SH-SY5Y (cell line): ENCODE results near the gene STPG4.

ENCODE experiments used
- GATA2 ChIP-seq: IDR thresholded peaks from 2 replicates; pipeline ENCODE4 v1.6.1; 2011; ENCODE audit warnings: mild to moderate bottlenecking, low read depth, low read length
- GATA3 ChIP-seq: IDR thresholded peaks from 2 replicates; pipeline ENCODE4 v1.6.1; 2011; ENCODE audit warnings: low read depth, mild to moderate bottlenecking, low read length, moderate library complexity

DNA sequence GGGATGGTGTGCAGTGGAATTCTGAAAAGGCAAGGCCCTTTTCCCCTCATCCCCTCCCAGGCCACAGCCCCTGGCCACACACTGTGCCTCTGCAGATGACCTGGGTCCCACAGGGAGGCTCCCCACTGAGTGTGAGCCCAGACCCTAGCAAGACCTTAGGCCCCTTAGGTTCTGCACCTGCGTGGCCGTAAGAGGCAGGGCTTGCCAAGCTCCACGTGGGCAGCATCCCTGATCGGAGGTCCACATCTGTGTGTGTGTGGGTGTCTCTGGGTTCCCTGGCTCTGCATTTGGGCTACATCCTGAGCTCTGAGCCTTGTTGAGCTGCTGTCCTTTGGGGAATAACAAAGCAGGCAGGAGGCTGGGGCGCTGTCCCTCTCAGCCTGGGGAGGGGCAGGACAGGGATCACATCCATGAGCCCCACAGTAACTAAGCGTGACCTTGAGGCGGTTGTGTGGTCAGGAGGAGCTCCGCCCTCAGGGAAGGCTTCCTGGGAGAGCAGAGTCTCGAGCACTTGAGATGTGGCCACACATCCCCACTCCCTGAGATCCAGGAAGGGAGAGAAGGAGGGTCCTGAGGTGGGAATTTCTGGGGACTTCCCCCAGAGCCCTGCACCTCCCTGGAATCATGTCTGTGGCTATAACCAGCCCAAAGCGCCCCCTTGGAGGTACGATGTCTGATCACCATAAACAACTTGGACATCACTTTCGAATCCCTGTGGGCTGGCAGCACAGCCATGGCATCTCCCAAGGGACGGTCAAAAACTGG, 84.8 kb downstream of the STPG4 start:
- TF ChIP-seq GATA2 (no peak), GATA3 (no peak)
